Measurements from ENCODE around the gene CELA2B.

The CELA2B gene

GRCh38 chr1:15525050-15526020 lies 49.4 kb downstream of the CELA2B start:
- DNase-seq (ENCODE audit: low read depth in 2 of 2): no peak

DNA sequence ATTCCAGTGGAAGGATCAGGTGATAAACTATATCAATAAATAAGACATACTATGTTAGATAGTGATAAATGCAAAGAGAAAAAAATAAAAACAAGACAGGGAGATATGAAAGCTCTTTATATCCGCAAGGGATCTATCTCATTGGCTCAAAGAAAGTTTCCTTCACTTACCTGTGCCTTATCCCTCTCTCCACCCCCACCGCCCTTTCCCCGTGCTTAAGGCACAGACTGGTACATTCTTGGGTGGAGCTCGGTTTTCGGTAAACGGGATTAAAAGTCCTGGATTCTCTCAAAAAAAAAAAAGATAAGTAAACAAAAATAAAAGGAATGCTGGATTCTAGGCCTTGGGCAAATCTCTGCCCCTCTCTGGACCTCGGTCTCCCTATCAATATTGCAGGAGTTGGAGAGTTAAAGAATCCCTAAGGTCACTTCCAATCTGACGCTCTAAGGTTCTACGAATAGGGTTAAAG lies 50.2 kb downstream of the CELA2B start:
- DNase-seq (ENCODE audit: low read depth in 2 of 2): no peak

DNA sequence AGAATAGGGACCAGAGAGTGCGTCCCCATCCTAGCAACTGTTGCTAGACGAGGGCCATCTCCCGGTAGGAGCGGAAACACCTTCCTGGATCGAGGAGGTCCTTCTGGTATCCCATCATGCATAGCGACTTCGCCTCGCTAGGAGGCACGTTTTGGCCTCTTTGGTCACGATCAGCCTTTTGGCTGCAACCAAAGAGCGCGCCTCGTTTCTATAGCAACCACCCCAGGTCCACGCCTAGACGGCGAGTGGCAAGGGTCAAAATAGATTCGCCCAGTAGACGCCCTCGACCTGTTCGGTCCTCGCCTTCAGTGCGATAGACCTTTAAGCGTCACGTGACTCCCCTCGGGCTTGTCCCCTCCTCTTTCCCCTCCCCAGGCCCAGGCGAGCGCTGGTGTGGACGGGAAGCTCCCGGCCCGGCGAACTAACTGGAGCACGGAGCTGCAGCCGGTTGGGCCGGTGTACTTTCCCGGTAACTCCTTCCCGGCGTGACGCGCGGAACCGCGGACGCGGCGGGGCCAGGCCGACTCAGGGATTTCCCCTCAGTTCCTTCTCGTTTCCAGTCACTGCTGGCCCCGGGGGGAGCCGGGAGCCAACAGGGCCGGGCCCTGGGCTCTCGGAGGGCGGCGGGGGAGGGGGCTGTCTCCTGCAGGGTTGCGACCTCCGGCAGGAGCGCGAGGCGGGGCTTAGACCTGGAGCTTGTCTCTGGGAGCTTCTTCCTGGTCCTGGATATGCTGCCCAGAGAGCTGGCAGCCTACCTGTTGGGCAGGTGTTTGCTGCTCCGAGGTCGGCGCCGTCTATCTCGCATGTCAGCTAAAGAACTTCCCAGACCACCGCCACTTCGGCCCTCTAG lies 50.8 kb downstream of the CELA2B start, which contains the start of gene DNAJC16:
DNAJC16 (plus strand) TSS at position 359 of the 850 bp plus-strand sequence. CDS start 2,258 bp downstream, outside the sequence.
- DNase-seq (ENCODE audit: low read depth in 2 of 2): peak; percentile 100

- no peak for DNase-seq (ENCODE audit: low read depth in 2 of 2)
These were observed 55.1 kb downstream of the CELA2B start for GRCh38 chr1:15531003-15531402.

DNA sequence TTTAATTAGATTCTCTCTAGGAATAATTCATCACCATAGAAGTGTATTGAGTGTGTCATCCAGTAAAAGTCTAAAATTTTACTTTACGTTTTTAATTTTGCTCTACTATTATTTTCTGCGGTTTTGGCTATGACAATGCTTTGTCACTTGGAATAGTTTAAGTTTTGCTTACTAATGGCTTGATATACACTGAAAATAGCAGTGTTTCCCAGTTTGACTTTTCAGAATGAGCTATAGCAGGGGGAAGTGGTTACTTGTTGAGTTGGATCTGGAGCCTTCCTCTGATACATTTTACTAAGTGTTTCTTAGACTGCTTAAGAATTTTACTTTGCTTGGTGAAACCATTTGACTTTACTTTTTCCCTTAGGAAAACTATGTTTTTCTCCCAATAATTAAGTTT lies 55.8 kb downstream of the CELA2B start:
- no peak for DNase-seq (ENCODE audit: low read depth in 2 of 2)

- no peak for DNase-seq (ENCODE audit: low read depth in 2 of 2)
These were observed 62.9 kb downstream of the CELA2B start for GRCh38 chr1:15538771-15539170.

DNA sequence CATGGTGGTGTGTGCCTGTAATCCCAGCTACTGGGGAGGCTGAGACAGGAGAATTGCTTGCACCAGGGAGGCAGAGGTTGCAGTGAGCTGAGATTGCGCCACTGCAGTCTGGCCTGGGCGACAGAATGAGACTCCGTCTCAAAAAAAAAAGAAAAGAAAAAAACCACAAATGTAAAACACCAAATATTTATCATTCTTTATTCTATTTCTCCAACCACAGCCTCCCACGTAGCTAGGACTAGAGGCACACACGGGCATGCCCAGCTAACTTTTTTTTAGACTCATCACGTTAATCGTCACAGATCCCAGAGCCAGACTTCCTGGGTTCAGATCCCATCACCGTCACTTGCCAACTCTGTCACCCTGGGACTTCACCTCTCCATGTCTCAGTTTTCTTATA lies 64.3 kb downstream of the CELA2B start:
- no peak for DNase-seq (ENCODE audit: low read depth in 2 of 2)

Data from fibroblast of skin of left biceps (primary cell).